AG09309 (cell line): ENCODE results near the gene ZNF185.

ENCODE experiments used
- DNase-seq: peaks from one replicate; pipeline ENCODE4 v3.0.0-alpha.2; 2010; ENCODE audit warnings: low read depth
- H3K4me3 ChIP-seq: 2 replicates; pipeline ENCODE4 v1.5.1; 2011; ENCODE audit warnings: mild to moderate bottlenecking, low read depth, low read length, moderate library complexity; ENCODE audit not compliant: control insufficient read depth
- TF ChIP-seq, protein P1 (sequence below): IDR thresholded peaks from 2 replicates; pipeline ENCODE4 v1.5.1; 2011; ENCODE audit warnings: mild to moderate bottlenecking, low read depth, low read length, inconsistent platforms; ENCODE audit not compliant: insufficient read depth, control insufficient read depth; ENCODE audit errors: missing control alignments

ZNF185 gene

GRCh38 chrX:152866386-152866785, 31.5 kb upstream of the ZNF185 start:
- no peak overlapping the region for H3K4me3 ChIP-seq
- TF ChIP-seq, protein P1, sequence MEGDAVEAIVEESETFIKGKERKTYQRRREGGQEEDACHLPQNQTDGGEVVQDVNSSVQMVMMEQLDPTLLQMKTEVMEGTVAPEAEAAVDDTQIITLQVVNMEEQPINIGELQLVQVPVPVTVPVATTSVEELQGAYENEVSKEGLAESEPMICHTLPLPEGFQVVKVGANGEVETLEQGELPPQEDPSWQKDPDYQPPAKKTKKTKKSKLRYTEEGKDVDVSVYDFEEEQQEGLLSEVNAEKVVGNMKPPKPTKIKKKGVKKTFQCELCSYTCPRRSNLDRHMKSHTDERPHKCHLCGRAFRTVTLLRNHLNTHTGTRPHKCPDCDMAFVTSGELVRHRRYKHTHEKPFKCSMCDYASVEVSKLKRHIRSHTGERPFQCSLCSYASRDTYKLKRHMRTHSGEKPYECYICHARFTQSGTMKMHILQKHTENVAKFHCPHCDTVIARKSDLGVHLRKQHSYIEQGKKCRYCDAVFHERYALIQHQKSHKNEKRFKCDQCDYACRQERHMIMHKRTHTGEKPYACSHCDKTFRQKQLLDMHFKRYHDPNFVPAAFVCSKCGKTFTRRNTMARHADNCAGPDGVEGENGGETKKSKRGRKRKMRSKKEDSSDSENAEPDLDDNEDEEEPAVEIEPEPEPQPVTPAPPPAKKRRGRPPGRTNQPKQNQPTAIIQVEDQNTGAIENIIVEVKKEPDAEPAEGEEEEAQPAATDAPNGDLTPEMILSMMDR, result no peak
- DNase-seq, result no peak

GRCh38 chrX:152869972-152870371, 27.9 kb upstream of the ZNF185 start:
- TF ChIP-seq, protein P1, result no peak
- DNase-seq, result no peak
- no peak overlapping the region for H3K4me3 ChIP-seq

DNA sequence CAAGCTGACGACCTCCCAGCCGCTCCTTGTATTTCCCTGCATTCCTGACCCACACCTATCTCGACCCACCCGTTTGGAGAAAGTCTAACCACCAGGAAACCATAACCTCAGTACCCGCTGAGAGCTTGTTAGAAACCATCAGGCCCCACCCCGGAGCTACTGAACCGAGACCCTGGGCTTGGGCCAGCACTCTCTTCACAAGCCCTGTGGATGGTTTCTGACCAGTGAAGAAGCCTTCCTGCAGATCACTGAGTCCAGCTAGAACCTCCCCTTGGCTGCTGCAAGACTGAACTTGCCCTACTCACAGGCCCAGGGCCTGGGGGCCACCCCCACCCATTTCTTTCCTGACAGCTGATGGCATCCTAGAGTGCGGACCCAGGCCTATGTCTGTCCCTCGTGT, 26.6 kb upstream of the ZNF185 start:
- no peak overlapping the region for H3K4me3 ChIP-seq
- DNase-seq, result no peak
- TF ChIP-seq, protein P1, result no peak

- DNase-seq, result no peak
- H3K4me3 ChIP-seq, result no peak overlapping the region
- TF ChIP-seq, protein P1, result no peak
Measured at GRCh38 chrX:152872522-152872921, 25.3 kb upstream of the ZNF185 start.

- H3K4me3 ChIP-seq, result no peak overlapping the region
- DNase-seq, result no peak
- TF ChIP-seq, protein P1, result no peak
Measured at GRCh38 chrX:152873361-152873760, 24.5 kb upstream of the ZNF185 start.

DNA sequence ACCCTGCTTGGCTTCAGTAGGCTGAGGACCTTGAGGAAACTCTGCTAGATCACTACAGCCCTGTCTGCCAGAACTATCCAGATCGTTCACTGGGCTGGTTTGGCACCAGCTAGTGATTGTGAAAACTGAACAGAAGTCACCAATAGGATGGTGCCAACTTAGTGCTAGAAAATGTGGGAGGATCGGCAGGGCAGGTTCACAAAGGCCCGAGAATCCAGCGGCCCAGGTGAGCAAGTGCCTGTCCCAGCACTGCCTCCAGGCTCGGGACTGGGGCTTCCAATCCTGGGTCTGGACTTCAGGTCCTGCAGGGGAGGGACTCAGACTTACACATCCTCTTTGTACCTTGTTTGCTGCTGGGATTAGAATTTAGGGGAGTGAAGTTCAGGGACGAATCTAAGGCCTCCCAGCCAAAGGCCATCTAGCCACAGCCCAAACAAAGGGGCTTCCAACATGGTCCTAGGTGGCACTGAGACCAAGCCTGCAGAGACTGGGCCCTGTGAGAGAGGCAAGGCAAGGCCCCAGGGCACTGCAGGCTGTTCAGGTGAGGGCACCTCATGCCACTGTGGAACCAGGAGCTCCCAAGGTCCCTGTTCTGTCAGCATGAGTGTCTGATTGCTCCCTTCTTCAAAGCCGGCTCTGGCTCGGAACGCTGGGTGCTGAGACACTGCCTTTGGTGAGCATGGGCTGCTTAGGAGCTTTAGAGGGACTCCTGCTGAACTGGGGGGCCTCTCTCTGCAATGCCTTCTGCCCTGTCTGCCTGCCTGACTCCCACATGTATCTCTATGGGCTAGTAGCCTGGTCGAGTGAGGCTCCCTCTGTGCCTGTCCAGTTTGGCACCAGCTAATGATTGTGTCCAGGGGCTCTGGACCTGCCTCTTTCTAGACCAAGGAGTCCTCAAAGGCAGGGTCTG, 20.7 kb upstream of the ZNF185 start:
- DNase-seq, result no peak
- TF ChIP-seq, protein P1, result no peak
- H3K4me3 ChIP-seq, result no peak overlapping the region
